Small intestine (tissue), 7 donors: ENCODE data around the gene PTPRE. TPM values are rescaled to one million over a fixed set of nuclear protein-coding genes. Genes with fewer than 3 reads are reported as not detected.
A peak's percentile ranks its signal among the peaks of the same experiment; 100 is the strongest.

ENCODE experiments used
- DNase-seq, 2 donors: peaks; one replicate each; pipeline versions ENCODE4 v3.0.0 to v3.0.0-alpha.2; 2013
- FAIRE-seq: peaks from 2 replicates; lab custom pipeline; 2012; peaks lifted over from hg19 to GRCh38; lab: Jason Lieb, UNC
- H3K27ac ChIP-seq, 3 donors: one replicate each; pipeline ENCODE4 v1.5.1; 2013; ENCODE audit warnings: low read length in 2 of 3, mild to moderate bottlenecking in 2 of 3, control low read depth in 1 of 3, inconsistent platforms in 1 of 3, low read depth in 1 of 3, moderate library complexity in 1 of 3
- H3K27me3 ChIP-seq, 3 donors: one replicate each; pipeline ENCODE4 v1.6.1; 2013; ENCODE audit warnings: low read length in 3 of 3, inconsistent platforms in 1 of 3; ENCODE audit not compliant: control insufficient read depth in 3 of 3, insufficient read depth in 3 of 3
- H3K36me3 ChIP-seq, 3 donors: one replicate each; pipeline ENCODE4 v1.6.1; 2013; ENCODE audit warnings: low read length in 3 of 3, inconsistent platforms in 1 of 3, low read depth in 1 of 3, mild to moderate bottlenecking in 1 of 3, moderate library complexity in 1 of 3; ENCODE audit not compliant: control insufficient read depth in 3 of 3, insufficient read depth in 2 of 3
- H3K4me1 ChIP-seq, 3 donors: one replicate each; pipeline ENCODE4 v1.6.1; 2013; ENCODE audit warnings: low read length in 2 of 3, inconsistent platforms in 1 of 3, low read depth in 1 of 3, mild to moderate bottlenecking in 1 of 3, moderate library complexity in 1 of 3; ENCODE audit not compliant: control insufficient read depth in 3 of 3, insufficient read depth in 2 of 3
- H3K4me3 ChIP-seq, 3 donors: one replicate each; pipeline ENCODE4 v1.5.1; 2013; ENCODE audit warnings: low read length in 3 of 3, control low read depth in 1 of 3, inconsistent platforms in 1 of 3, low read depth in 1 of 3, mild to moderate bottlenecking in 1 of 3, moderate library complexity in 1 of 3
- H3K9me3 ChIP-seq, 2 donors: one replicate each; pipeline ENCODE4 v1.6.1; 2013; ENCODE audit warnings: low read depth in 1 of 2, low read length in 1 of 2; ENCODE audit not compliant: control insufficient read depth in 2 of 2, insufficient read depth in 1 of 2
- WGBS, 3 donors: extraction: QIAGEN DNeasy Blood & Tissue Kit; methylation state at CpG; one replicate each; pipeline ENCODE4 v1.1.7; 2013; 5-methylcytosine and 5-hydroxymethylcytosine counted together
- polyA plus RNA-seq, 4 donors: library from polyadenylated mRNA; stranded (reverse) in 3 of 4; unstranded in 1 of 4; fragments of 200-250 nt in 3 of 4; fragments of 120-200 nt in 1 of 4; gene quantifications; one replicate each; pipeline versions ENCODE4 v1.2.1 to v1.2.3, GENCODE V29; 2013
- donor health status: healthy with polysubstance abuse.
- donor health status: control.
- donor health status: control.
- donor health status: Bipolar disorder and iron deficiency.
- donor health status: healthy.

The PTPRE gene
- polyA plus RNA-seq, 4 donors, result 2.7 to 21.0 (median 6.2) TPM

DNA sequence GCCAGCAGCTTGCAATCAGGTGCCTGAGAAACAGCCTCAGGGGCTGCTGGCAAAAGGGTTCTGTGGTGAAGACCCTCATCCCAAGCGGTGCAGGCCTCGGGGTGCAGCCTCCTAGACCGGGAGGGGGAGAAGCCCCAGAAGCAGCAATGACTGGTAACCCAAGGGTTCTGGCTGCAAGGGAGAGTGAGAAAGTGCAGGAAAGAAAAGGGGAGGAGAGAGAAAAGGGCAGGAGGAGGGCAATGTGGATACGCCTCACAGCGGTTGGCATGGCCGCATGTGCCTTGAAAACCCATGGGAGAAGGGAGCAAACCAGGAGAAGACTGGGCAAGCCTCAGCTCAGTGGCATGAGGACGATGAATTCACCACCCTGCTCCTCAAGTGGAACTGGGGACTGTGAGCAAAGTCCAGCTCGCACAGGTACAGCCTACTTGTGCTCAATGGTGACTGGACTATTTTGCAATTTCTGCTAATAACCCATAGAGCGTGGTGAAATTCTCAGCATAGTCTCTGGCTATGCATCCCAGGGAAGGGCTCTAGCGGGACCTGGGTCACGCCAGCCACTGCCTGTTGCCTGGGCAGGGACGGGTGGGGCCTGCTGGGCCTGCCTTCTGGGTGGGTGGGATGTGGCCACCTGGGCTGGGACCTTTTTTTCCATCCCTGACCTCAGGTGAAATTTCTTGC is 20.4 kb upstream of the PTPRE start:
- Histone ChIP-seq H3K27ac (peak overlapping the region; percentile 60 to 94 (median 74)), H3K36me3 (peaks cover 0 to 53% (median 3%) of the 10 kb centered on the region in 3 donors), H3K4me3 (peak overlapping the region in 1 of 3 donors; percentile 2), H3K27me3 (no peaks in the 10 kb centered on the region), H3K9me3 (no peaks in the 10 kb centered on the region), H3K4me1 (peaks cover 8 to 70% (median 12%) of the 10 kb centered on the region in 3 donors)
- 20 to 66% (median 47%) methylated on average over 11 to 12 of the region's 12 CpGs for WGBS, 3 donors
- FAIRE-seq, result no peak
- peak; percentile 93 to 97 for DNase-seq

DNA sequence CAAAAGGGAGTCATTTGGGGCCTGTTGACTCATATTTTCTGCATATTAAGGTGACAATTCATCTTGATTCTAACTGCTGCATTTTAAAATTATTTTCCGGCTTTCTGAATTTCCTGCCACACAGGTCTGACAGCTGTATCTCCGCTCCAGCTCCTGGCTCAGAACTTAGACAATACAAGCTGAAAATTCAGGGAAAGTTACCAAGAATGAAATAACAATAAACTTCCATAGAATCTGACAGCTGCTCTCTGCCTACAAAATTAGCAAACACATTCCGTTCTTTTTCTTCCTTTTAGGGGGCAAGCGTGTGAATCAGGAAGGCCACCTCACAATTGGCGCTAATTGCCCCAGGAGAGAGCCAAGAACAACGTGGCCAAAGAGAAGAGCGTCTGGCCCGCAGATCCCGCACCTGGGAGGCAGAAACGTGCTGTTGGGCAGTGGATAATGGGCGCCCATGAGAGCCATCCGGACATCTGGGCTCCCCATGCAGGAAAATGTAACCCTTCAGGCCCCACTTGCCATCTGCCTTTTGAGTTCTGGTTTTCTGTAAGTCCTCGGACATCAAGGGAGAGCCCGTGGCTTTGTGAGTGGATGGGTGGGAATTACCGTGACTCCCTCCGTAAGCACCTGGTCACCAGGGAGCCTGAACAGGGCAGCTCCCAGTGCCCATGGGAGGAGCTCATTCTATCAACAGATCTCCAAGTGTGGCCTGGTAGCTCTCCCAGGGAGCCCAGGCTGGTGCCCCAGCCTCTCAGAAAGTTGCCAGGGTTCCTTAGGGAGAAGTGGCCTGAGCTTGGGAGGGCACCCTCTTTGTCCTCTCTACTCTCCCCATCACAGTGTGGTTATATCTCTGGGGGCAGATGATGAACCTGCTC is 19.1 kb upstream of the PTPRE start:
- peaks cover 6 to 57% (median 11%) of the 10 kb centered on the region in 3 donors for H3K4me1 ChIP-seq
- WGBS, 3 donors, result 30 to 53% (median 41%) methylated on average over 16 of the region's 16 CpGs
- peak overlapping the region; percentile 88 to 94 (median 93) for H3K27ac ChIP-seq
- peak overlapping the region in 1 of 3 donors; percentile 45 for H3K4me3 ChIP-seq
- no peaks in the 10 kb centered on the region for H3K9me3 ChIP-seq
- H3K36me3 ChIP-seq, result peaks cover 0 to 44% (median 3%) of the 10 kb centered on the region in 3 donors
- no peak for DNase-seq
- no peak for FAIRE-seq
- no peaks in the 10 kb centered on the region for H3K27me3 ChIP-seq

DNA sequence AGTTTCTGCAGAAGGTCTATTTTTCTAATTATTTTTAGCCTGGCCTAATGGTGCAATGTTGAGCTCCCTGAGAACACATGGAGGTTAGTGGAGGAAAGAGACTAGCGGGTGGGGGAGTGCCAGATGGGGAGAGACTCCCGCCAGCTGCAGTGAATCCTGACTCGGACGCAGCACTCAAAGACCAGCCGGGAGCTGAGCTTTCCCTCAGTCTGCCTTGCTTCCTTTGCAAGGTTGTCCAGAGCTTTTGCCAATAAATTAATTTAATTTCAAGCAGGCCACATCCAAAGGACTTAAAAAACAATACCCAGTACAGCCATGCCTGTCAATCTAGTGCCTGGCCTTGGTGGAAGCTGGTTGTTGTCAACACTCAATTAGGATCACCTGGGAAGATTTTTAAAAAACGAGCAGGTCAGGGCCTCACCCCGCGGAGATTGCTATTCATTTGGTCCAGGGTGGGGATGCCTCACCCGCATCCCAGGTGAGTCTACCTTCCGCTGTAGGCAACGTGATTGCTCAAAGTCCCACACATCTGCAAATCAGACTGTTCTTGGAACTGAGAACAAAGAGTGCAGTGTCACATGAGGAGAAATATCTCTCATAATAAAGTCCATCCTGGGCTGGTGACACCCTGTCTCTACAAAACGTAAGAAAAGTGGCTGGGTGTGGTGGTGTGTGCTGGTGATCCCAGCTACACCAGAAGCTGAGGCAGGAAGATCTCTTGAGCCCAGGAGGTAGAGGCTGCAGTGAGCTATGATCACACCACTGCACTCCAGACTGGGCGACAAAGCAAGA is 18.2 kb upstream of the PTPRE start:
- H3K4me3 ChIP-seq, result peak overlapping the region in 2 of 3 donors; percentile 46 to 67
- no peaks in the 10 kb centered on the region for H3K9me3 ChIP-seq
- no peak for FAIRE-seq
- H3K4me1 ChIP-seq, result peaks cover 6 to 54% (median 10%) of the 10 kb centered on the region in 3 donors
- no peaks in the 10 kb centered on the region for H3K27me3 ChIP-seq
- peak overlapping the region; percentile 93 to 94 (median 93) for H3K27ac ChIP-seq
- 21 to 64% (median 37%) methylated on average over 13 of the region's 13 CpGs for WGBS, 3 donors
- DNase-seq, result peak; percentile 93 to 98
- peaks cover 0 to 35% (median 0%) of the 10 kb centered on the region in 3 donors for H3K36me3 ChIP-seq

DNA sequence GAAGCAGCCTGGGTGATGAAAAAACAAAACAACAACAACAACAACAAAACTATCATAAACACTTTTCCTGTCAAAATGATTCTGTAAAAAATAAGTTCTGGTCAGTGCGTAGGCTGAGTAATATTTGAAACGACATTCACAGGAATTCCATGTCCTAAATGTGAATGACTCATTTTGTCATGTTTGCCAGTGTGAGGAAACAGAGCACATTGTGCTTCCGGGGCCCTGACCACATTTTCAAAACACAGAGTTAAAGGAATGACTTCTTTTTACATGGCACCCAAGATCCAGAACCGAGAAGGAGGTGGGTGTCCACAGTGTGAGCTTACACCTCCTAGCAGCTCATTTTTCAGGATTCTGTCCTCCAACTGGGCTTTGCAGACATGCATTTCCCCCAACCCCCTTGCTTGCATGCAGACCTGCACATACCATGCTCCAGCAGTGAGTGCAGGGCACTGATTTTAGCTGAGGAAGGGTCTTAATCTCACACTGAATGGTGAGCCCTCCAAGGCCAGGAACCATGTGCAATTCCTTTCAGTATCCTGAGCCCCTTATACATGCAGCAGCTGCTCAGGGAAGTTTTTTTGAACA is 17.2 kb upstream of the PTPRE start:
- H3K4me1 ChIP-seq, result peaks cover 5 to 49% (median 6%) of the 10 kb centered on the region in 3 donors

DNA sequence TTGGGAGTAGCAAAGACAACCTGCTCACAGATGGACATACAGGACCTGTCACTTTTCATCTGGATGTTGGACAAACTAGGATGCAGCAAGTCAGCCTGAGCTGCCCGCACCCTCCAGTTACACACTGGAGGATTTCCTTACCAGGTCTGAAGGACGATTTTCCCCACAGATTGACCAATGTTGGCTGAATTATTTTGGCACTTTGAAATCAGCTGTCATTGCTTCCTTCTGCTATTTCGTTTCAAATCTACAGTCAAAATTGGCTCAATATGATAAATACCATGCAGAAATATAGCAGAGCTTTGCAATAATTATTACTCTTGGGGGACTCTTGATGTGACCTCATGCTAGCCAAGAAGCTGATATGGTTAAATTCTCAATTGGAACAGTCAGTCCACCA is 16.7 kb upstream of the PTPRE start:
- peaks cover 0 to 20% (median 0%) of the 10 kb centered on the region in 3 donors for H3K36me3 ChIP-seq
- H3K27me3 ChIP-seq, result no peaks in the 10 kb centered on the region
- peak overlapping the region in 2 of 3 donors; percentile 46 to 67 for H3K4me3 ChIP-seq
- no peak for FAIRE-seq
- peak overlapping the region; percentile 93 to 94 (median 93) for H3K27ac ChIP-seq
- WGBS, 3 donors, result 11 to 43% (median 28%) methylated on average over 3 of the region's 3 CpGs
- DNase-seq, result no peak
- H3K4me1 ChIP-seq, result peaks cover 1 to 44% (median 4%) of the 10 kb centered on the region in 3 donors
- H3K9me3 ChIP-seq, result no peaks in the 10 kb centered on the region

More for the DNA sequence above, 17.2 kb upstream of the PTPRE start:
- FAIRE-seq (no peak), DNase-seq (peak; percentile 60 to 61)
- Histone ChIP-seq H3K9me3 (no peaks in the 10 kb centered on the region), H3K27me3 (no peaks in the 10 kb centered on the region), H3K27ac (peak overlapping the region; percentile 93 to 94 (median 93)), H3K4me3 (peak overlapping the region in 2 of 3 donors; percentile 46 to 67), H3K36me3 (peaks cover 0 to 25% (median 0%) of the 10 kb centered on the region in 3 donors)
- 9 to 26% (median 25%) methylated on average over 4 of the region's 4 CpGs for WGBS, 3 donors

DNA sequence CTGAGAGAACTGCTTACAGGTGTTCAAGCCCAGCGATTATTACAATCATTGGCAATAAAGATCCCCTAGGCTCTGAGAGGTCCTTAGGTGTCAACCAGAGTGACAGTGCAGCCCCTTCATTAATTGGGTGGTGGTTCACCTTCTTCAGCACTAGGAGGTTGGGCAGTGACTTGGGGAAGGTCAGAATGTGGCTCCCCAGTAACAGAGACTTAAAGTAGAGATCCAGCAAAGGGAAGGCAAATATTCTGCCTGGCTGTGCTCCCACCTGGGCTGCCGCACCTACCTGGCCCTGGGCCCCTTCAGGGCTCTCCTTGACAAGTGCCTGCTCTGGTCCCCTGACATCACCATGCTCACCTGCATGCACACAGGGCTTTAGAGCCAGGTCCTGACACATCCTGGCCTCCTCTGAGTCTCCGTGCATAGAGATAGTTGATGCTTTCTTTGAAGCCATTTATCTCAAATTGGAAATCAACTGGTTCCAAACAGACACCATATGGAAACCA is 16.0 kb upstream of the PTPRE start:
- FAIRE-seq, result no peak
- H3K27me3 ChIP-seq, result no peaks in the 10 kb centered on the region
- peaks cover 0 to 38% (median 3%) of the 10 kb centered on the region in 3 donors for H3K4me1 ChIP-seq
- peaks cover 0 to 20% (median 0%) of the 10 kb centered on the region in 3 donors for H3K36me3 ChIP-seq
- DNase-seq, result peak; percentile 49 to 66
- peak overlapping the region; percentile 23 to 67 (median 46) for H3K4me3 ChIP-seq
- no peaks in the 10 kb centered on the region for H3K9me3 ChIP-seq
- peak overlapping the region; percentile 78 to 94 (median 93) for H3K27ac ChIP-seq
- 28 to 65% (median 43%) methylated on average over 3 of the region's 3 CpGs for WGBS, 3 donors

DNA sequence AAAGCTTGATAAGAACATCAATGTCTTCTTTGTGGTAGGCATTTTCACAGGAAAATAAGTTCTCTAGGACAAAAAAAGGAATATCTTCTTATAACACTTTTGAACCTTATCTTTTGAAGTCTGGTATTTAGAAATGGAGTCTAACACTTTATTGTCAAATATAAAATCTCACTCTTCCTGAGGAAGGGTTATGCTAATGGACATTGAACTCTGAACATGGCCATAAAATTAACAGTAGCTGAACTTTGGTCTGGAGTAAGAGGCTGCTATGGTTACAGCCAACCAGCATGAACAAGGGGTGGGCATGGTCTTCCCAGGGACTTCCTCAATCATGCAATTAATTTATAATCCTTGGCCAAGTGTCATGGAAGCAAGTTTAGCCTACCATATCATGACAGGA is 14.2 kb upstream of the PTPRE start, which contains the start of gene CLRN3:
TSS of gene CLRN3 (minus strand) at position 199 of the 400 bp plus-strand sequence. CDS start at position 42, 157 bp downstream.
- peak; percentile 95 to 97 for DNase-seq
- H3K36me3 ChIP-seq, result peaks cover 0 to 12% (median 0%) of the 10 kb centered on the region in 3 donors
- peak within 1 kb of the TSS; percentile 11 to 73 (median 60) for H3K4me3 ChIP-seq
- H3K9me3 ChIP-seq, result no peaks in the 10 kb centered on the region
- H3K4me1 ChIP-seq, result peaks cover 0 to 21% (median 2%) of the 10 kb centered on the region in 3 donors
- H3K27me3 ChIP-seq, result no peaks in the 10 kb centered on the region
- peak within 1 kb of the TSS; percentile 65 to 94 (median 89) for H3K27ac ChIP-seq
- FAIRE-seq, result peak; percentile 87
